Transverse colon (tissue), 4 donors: Measurements from ENCODE around the gene DAP3. TPM values are rescaled to one million over a fixed set of nuclear protein-coding genes. Genes with fewer than 3 reads are reported as not detected.
"Not testable (repeated sequence)": the region's sequence is repeated elsewhere in the genome, so short reads cannot be mapped to it uniquely, and the experiment has no call there.

Source experiments
- DNase-seq: peaks from one replicate; pipeline ENCODE4 v3.0.0-alpha.2; 2019
- H3K27ac ChIP-seq, 4 donors: fragments of 200-600 bp; sonication (generic); 2 replicates each; pipeline ENCODE4 v1.5.1; 2016 to 2018; ENCODE audit warnings: inconsistent platforms in 4 of 4
- H3K27me3 ChIP-seq: fragments of 200-600 bp; sonication (generic); 2 replicates; pipeline ENCODE4 v1.5.1; 2017; ENCODE audit warnings: inconsistent platforms
- H3K36me3 ChIP-seq, 4 donors: fragments of 200-600 bp; sonication (generic); 2 replicates each; pipeline ENCODE4 v1.5.1; 2017 to 2019; ENCODE audit warnings: inconsistent platforms in 4 of 4
- H3K4me1 ChIP-seq, 4 donors: fragments of 200-600 bp; sonication (generic); 2 replicates each; pipeline ENCODE4 v1.5.1; 2017 to 2020; ENCODE audit warnings: inconsistent platforms in 4 of 4
- H3K4me3 ChIP-seq, 4 donors: fragments of 200-600 bp; sonication (generic); 1 replicate in 1 of 4; 2 replicates in 3 of 4; pipeline versions ENCODE4 v1.5.1 to v1.6.1; 2017 to 2019; ENCODE audit warnings: inconsistent platforms in 4 of 4
- H3K9me3 ChIP-seq, 2 donors: fragments of 200-600 bp; sonication (generic); 2 replicates each; pipeline ENCODE4 v1.5.1; 2017 to 2019; ENCODE audit warnings: inconsistent platforms in 2 of 2
- EP300 ChIP-seq: sonication (generic); formaldehyde crosslinking; IDR thresholded peaks from one replicate; pipeline ENCODE4 v1.6.1; 2017; ENCODE audit warnings: antibody characterized with exemption, low read depth
- POLR2A ChIP-seq: fragments of 450-650 bp; IDR thresholded peaks from one replicate; pipeline ENCODE4 v1.6.1; 2016; ENCODE audit warnings: antibody characterized with exemption, mild to moderate bottlenecking, moderate library complexity
- POLR2AphosphoS5 ChIP-seq, 3 donors: sonication (generic); formaldehyde crosslinking; IDR thresholded peaks; one replicate each; pipeline ENCODE4 v1.6.1; 2016; ENCODE audit warnings: antibody characterized with exemption in 3 of 3
- WGBS, 2 donors: methylation state at CpG; one replicate each; pipeline ENCODE4 v1.1.5; 2018; ENCODE audit warnings: low coverage in 1 of 2; 5-methylcytosine and 5-hydroxymethylcytosine counted together
- in situ Hi-C, 4 donors: fragments of 200-750 bp; cut with MboI; loops; one replicate each; pipeline versions ENCODE4 v1.15.0 to v1.15.1; 2017; ENCODE audit warnings: low sequenced_read_pairs in 3 of 4, low pct_ligation_motif_present in 1 of 4, low pct_unique_long_range_greater_than_20kb in 1 of 4
- intact Hi-C: fragments of 100-400 bp; cut with DNase I; formaldehyde crosslinking; loops from one replicate; pipeline ENCODE4 v1.15.1; 2023; ENCODE audit warnings: low total_unique reads
- total RNA-seq, 4 donors: library from RNA; depleted of rRNA; stranded (reverse); fragments of >200 nt; gene quantifications; one replicate each; pipeline ENCODE4 v1.1.0, GENCODE V29; 2016
- TF ChIP-seq, protein P1 (sequence below), 5 experiments: fragments of 200-600 bp in 3 of 5; fragments of 450-650 bp in 2 of 5; sonication (generic) in 3 of 5; IDR thresholded peaks; 1 replicate in 2 of 5; 2 replicates in 3 of 5; pipeline ENCODE4 v1.5.1; 2016 to 2017; ENCODE audit warnings: antibody characterized with exemption in 5 of 5, inconsistent platforms in 3 of 5, mild to moderate bottlenecking in 2 of 5, moderate library complexity in 1 of 5

DAP3 gene
- total RNA-seq, 4 donors from 2014 or later = 81.9 to 134 (median 106) TPM

DNA sequence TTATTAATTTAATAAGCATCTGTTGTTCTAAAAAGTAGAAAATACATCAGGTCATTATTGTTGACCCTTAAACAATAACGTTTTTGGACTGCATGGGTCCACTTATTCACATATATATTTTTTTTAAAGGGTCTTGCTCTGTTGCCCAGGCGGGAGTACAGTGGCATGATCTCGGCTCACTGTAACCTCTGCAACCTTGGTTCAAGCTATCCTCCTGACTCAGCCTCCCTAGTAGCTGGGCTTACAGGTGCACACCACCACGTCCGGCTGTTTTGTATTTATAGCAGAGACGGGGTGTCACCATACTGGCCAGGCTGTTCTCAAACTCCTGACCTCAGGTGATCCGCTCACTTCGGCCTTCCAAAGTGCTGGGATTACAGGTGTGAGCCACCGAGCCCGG lies 53.0 kb downstream of the DAP3 start:
- Histone ChIP-seq H3K4me3 (no peak overlapping the region), H3K36me3 (peaks cover 0 to 17% (median 4%) of the 10 kb centered on the region in 4 donors), H3K9me3 (no peaks in the 10 kb centered on the region), H3K4me1 (peaks cover 0 to 7% (median 5%) of the 10 kb centered on the region in 4 donors), H3K27me3 (no peaks in the 10 kb centered on the region), H3K27ac (no peak overlapping the region)
- intact Hi-C loops (no loop called here), in situ Hi-C loops (no loop called here)
- TF ChIP-seq, protein P1, sequence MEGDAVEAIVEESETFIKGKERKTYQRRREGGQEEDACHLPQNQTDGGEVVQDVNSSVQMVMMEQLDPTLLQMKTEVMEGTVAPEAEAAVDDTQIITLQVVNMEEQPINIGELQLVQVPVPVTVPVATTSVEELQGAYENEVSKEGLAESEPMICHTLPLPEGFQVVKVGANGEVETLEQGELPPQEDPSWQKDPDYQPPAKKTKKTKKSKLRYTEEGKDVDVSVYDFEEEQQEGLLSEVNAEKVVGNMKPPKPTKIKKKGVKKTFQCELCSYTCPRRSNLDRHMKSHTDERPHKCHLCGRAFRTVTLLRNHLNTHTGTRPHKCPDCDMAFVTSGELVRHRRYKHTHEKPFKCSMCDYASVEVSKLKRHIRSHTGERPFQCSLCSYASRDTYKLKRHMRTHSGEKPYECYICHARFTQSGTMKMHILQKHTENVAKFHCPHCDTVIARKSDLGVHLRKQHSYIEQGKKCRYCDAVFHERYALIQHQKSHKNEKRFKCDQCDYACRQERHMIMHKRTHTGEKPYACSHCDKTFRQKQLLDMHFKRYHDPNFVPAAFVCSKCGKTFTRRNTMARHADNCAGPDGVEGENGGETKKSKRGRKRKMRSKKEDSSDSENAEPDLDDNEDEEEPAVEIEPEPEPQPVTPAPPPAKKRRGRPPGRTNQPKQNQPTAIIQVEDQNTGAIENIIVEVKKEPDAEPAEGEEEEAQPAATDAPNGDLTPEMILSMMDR (IDR thresholded peaks at IDR 0.05) = no peak
- TF ChIP-seq POLR2A (no peak), POLR2AphosphoS5 (IDR thresholded peaks at IDR 0.05) (no peak), EP300 (no peak)
- no peak for DNase-seq
- 50 to 85% methylated on average over 1 to 10 of the region's 10 CpGs for WGBS, 2 donors

DNA sequence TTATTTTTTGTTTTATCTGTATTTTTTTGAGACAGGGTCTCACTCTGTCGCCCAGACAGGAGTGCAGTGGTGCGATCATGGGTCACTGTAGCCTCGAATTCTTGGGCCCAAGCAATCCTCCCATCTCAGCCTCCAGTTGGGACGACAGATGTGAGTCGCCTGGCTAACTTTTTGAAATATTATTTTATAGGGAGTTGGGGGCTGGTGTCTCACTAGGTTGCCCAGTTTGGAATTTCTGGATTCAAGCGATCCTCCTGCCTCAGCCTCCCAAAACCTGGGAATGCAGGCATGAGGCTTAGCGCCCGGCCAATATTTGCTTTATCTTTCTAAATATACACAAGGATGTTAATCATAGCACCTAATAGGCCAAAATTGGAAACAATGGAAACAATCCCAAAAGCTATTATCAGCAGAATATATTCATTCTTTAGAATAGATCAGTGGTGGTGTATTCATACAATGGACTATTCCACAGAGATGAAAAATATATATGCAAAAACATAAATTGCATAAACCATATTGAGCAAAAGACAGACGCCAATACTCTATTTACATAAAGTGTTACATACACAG lies 55.9 kb downstream of the DAP3 start:
- in situ Hi-C loops (no loop called here), intact Hi-C loops (no loop called here)
- H3K4me1 ChIP-seq = peaks cover 0 to 7% (median 5%) of the 10 kb centered on the region in 4 donors
- TF ChIP-seq, protein P1 (IDR thresholded peaks at IDR 0.05) = no peak
- no peak for TF ChIP-seq POLR2A
- H3K27ac ChIP-seq = peak overlapping the region; percentile 81 to 89 (median 86)
- H3K27me3 ChIP-seq = no peaks in the 10 kb centered on the region
- no peaks in the 10 kb centered on the region for H3K36me3 ChIP-seq
- H3K4me3 ChIP-seq = peak overlapping the region; percentile 54 to 76 (median 66)
- 67 to 75% methylated on average over 3 to 9 of the region's 9 CpGs for WGBS, 2 donors
- DNase-seq = no peak
- H3K9me3 ChIP-seq = no peaks in the 10 kb centered on the region

DNA sequence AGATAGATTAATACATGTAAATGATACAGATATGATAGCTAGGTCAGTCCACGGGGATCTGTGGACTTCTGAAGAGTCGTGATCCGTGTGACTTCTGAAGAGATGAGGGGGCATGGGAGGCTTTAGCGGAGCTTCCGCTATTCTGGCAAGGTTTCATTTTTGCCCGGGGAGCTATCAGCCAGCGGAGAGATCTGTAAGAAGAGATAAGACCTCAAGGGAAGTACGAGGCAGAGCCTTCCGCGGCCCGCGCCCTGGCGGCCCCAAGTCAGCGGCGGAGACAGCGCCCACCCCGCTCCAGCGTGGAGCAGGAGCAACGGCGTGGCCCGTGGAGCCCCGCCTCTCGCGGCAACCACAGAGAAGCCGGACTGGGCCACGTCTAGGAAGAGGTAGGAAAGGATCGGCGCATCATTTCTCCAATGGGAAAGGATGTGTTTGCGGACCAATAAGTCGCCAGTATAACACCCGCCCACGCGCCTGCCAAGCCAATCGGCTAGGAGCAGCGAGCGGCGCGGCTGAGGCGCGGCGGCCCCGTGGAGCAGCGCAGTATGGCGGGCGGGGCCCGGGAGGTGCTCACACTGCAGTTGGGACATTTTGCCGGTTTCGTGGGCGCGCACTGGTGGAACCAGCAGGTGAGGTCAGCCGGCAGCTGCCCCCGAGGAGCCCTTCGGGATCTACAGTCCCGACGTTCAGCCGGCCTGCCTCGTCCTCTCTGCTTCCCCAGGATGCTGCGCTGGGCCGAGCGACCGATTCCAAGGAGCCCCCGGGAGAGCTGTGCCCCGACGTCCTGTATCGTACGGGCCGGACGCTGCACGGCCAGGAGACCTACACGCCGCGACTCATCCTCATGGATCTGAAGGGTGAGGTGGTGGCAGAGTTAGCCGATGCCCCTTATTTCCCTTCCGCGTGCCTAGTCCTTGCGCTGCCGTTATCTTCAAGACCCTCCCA lies 56.7 kb downstream of the DAP3 start:
- in situ Hi-C loops = not testable (repeated sequence)

DNA sequence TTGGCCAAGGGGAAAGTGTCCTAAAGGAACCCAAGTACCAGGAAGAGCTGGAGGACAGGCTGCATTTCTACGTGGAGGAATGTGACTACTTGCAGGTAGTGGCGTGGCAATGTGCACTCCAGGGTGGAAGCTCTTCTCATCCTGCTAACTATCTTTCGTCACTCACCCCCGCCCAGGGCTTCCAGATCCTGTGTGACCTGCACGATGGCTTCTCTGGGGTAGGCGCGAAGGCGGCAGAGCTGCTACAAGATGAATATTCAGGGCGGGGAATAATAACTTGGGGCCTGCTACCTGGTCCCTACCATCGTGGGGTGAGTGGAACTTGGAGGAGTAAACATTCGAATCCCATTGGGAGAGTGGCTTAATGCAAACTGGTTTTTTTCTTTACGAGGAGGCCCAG lies 58.7 kb downstream of the DAP3 start:
- intact Hi-C loops, DNase-seq, H3K9me3 ChIP-seq, H3K27ac ChIP-seq, in situ Hi-C loops, H3K4me3 ChIP-seq, H3K4me1 ChIP-seq, H3K27me3 ChIP-seq: not testable (repeated sequence)
- WGBS, 2 donors = 93 to 96% methylated on average over 3 to 12 of the region's 12 CpGs
- peaks cover 0 to 14% (median 3%) of the 10 kb centered on the region in 4 donors for H3K36me3 ChIP-seq

More for the DNA sequence above, 56.7 kb downstream of the DAP3 start:
- H3K4me1 ChIP-seq, H3K36me3 ChIP-seq, H3K27me3 ChIP-seq, H3K9me3 ChIP-seq, intact Hi-C loops: not testable (repeated sequence)
- TF ChIP-seq POLR2A (peak; percentile 58), POLR2AphosphoS5 (IDR thresholded peaks at IDR 0.05) (peak; percentile 45 to 77 (median 57))
- TF ChIP-seq, protein P1 (IDR thresholded peaks at IDR 0.05) = peak in 2 of 5 experiments; percentile 13 to 15
- 0 to 6% methylated on average over 3 to 41 of the region's 77 CpGs for WGBS, 2 donors
- H3K4me3 ChIP-seq = peak overlapping the region; percentile 54 to 76 (median 66)
- H3K27ac ChIP-seq = peak overlapping the region; percentile 81 to 89 (median 86)
- peak; percentile 95 for DNase-seq

DNA sequence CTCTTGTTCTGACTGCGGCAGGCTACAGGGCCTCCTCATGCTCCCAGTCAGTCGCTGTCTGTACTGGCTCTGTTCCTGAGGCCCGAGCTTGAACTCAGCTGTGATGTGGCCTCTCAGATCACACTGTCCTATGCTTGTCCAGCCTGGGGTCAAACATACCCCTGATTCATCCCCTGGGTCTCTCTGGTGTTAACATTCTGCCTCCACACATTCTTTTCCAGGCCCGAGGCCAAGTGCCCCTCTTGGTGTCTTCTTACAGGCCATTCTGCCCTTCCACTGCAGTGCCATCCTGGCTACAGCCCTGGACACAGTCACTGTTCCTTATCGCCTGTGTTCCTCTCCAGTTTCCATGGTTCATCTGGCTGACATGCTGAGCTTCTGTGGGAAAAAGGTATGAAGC lies 59.2 kb downstream of the DAP3 start:
- H3K27me3 ChIP-seq, in situ Hi-C loops, H3K4me3 ChIP-seq, H3K9me3 ChIP-seq, DNase-seq, H3K27ac ChIP-seq, H3K4me1 ChIP-seq, intact Hi-C loops: not testable (repeated sequence)
- peaks cover 0 to 19% (median 5%) of the 10 kb centered on the region in 4 donors for H3K36me3 ChIP-seq
- 85% methylated on average over 5 of the region's 5 CpGs; no CpG with 5 or more reads in 1 of the 2 donors for WGBS, 2 donors

DNA sequence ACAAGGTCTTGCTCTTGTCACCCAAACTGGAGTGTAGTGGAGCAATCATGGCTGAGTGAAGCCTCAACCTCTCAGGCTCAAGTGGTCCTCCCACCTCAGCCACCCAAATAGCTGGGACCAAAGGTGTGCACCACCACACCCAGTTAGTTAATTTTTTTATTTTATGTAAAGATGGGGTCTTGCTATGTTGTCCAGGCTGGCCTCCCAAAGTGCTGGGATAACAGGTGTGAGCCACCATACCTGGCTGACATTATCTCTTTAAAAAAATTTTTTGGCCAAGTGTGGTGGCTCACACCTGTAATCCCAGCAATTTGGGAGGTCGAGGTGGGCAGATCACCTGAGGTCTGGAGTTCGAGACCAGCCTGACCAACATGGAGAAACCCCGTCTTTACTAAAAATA lies 70.1 kb downstream of the DAP3 start:
- H3K27ac ChIP-seq, H3K9me3 ChIP-seq, in situ Hi-C loops, H3K4me1 ChIP-seq, DNase-seq, intact Hi-C loops, H3K27me3 ChIP-seq, H3K4me3 ChIP-seq: not testable (repeated sequence)
- peaks cover 0 to 65% (median 25%) of the 10 kb centered on the region in 4 donors for H3K36me3 ChIP-seq
- WGBS, 2 donors = 96% methylated on average over 3 of the region's 3 CpGs; no CpG with 5 or more reads in 1 of the 2 donors
